Peyer's patch (tissue), 4 donors: ENCODE measurements around the gene CEP63. TPM values are rescaled to one million over a fixed set of nuclear protein-coding genes. Genes with fewer than 3 reads are reported as not detected.
"Not testable (repeated sequence)": the region's sequence is repeated elsewhere in the genome, so short reads cannot be mapped to it uniquely, and the experiment has no call there.

Experiments used
- DNase-seq, 3 donors: peaks; one replicate each; pipeline ENCODE4 v3.0.0-alpha.2; 2017 to 2019
- H3K27ac ChIP-seq, 4 donors: fragments of 200-600 bp; sonication (generic); one replicate each; pipeline ENCODE4 v1.5.1; 2016 to 2019
- H3K27me3 ChIP-seq, 2 donors: fragments of 200-600 bp; sonication (generic); one replicate each; pipeline ENCODE4 v1.5.1; 2019
- H3K36me3 ChIP-seq, 3 donors: fragments of 200-600 bp; sonication (generic); one replicate each; pipeline ENCODE4 v1.5.1; 2016 to 2019
- H3K4me1 ChIP-seq, 4 donors: fragments of 200-600 bp; sonication (generic); one replicate each; pipeline ENCODE4 v1.5.1; 2016 to 2019
- H3K4me3 ChIP-seq, 4 donors: fragments of 200-600 bp; sonication (generic); 1 replicate in 3 of 4; 2 replicates in 1 of 4; pipeline ENCODE4 v1.5.1; 2016 to 2019; ENCODE audit warnings: mild to moderate bottlenecking in 1 of 4
- H3K9me3 ChIP-seq, 4 donors: fragments of 200-600 bp; sonication (generic); one replicate each; pipeline ENCODE4 v1.5.1; 2016 to 2019; ENCODE audit warnings: mild to moderate bottlenecking in 1 of 4
- CTCF ChIP-seq, 6 experiments: fragments of 450-650 bp in 4 of 6; fragments of 200-600 bp in 2 of 6; sonication (generic) in 1 of 6; IDR thresholded peaks; one replicate each; pipeline ENCODE4 v1.5.1; 2017 to 2019; ENCODE audit warnings: antibody characterized with exemption in 6 of 6, mild to moderate bottlenecking in 3 of 6, moderate library complexity in 1 of 6
- POLR2A ChIP-seq, 2 donors: fragments of 450-650 bp; IDR thresholded peaks; one replicate each; pipeline ENCODE4 v1.5.1; 2017; ENCODE audit warnings: antibody characterized with exemption in 2 of 2, mild to moderate bottlenecking in 2 of 2, moderate library complexity in 2 of 2
- total RNA-seq, 4 donors: library from RNA; depleted of rRNA; stranded (reverse); fragments of >200 nt; gene quantifications; one replicate each; pipeline ENCODE4 v1.1.0, GENCODE V29; 2016

CEP63 gene
- total RNA-seq, 4 donors from 2014 or later = 13.3 to 67.7 (median 19.6) TPM

- no peak for DNase-seq
- H3K4me3 ChIP-seq = no peak overlapping the region
- peaks cover 0 to 35% (median 0%) of the 10 kb centered on the region in 3 donors for H3K36me3 ChIP-seq
- no peaks in the 10 kb centered on the region for H3K4me1 ChIP-seq
- H3K27ac ChIP-seq = no peak overlapping the region
- TF ChIP-seq POLR2A (IDR thresholded peaks at IDR 0.05) = no peak
- no peak for TF ChIP-seq CTCF (IDR thresholded peaks at IDR 0.05)
- no peaks in the 10 kb centered on the region for H3K27me3 ChIP-seq
- H3K9me3 ChIP-seq = no peaks in the 10 kb centered on the region
Measured at GRCh38 chr3:134542287-134542958, 56.6 kb downstream of the CEP63 start.

DNA sequence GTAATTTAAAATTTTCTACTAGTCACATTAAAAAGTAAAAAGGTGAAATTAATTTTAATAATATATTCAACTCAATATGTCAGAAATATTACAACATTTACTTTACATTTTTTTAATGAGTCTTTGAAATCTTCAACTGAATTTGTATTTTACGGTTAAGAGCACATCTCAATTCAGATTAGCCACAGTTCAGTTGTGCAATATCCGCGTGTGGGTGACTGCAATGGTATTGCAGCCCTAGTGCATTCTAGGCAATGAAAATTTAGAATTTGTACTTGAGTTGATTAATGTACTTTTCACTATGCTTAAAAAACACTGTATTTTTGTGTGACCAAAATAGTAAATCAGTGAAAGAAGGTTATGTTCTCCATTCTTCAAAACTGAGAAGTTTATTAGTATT, 57.3 kb downstream of the CEP63 start:
- H3K4me1 ChIP-seq = no peaks in the 10 kb centered on the region
- no peak overlapping the region for H3K4me3 ChIP-seq
- no peak overlapping the region for H3K27ac ChIP-seq
- no peaks in the 10 kb centered on the region for H3K9me3 ChIP-seq
- H3K27me3 ChIP-seq = no peaks in the 10 kb centered on the region
- TF ChIP-seq POLR2A (IDR thresholded peaks at IDR 0.05) = no peak
- TF ChIP-seq CTCF (IDR thresholded peaks at IDR 0.05) = no peak
- no peak for DNase-seq
- peaks cover 0 to 35% (median 0%) of the 10 kb centered on the region in 3 donors for H3K36me3 ChIP-seq

DNA sequence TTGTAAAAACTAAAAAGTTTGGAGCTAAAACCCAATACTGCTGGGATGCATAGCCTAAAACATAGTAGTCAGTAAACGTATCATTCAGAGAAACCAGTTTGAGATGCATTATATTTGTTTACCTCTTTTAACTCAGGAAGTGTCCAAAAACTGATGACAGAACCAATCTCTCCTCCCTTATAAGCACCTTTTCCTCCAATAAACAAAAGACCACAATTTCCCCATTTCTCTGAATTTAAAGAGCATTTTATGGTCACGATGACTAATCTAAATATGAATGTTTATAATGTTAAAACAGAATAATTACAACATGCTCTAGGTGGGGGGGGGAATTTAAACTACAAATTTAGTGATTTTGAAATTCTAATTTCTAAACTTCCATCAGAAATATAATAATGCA, 58.5 kb downstream of the CEP63 start:
- Histone ChIP-seq H3K36me3 (peaks cover 0 to 38% (median 0%) of the 10 kb centered on the region in 3 donors), H3K4me1 (no peaks in the 10 kb centered on the region), H3K4me3 (no peak overlapping the region), H3K27ac (no peak overlapping the region), H3K9me3 (no peaks in the 10 kb centered on the region), H3K27me3 (no peaks in the 10 kb centered on the region)
- TF ChIP-seq CTCF (IDR thresholded peaks at IDR 0.05) (no peak), POLR2A (IDR thresholded peaks at IDR 0.05) (no peak)
- DNase-seq = no peak

DNA sequence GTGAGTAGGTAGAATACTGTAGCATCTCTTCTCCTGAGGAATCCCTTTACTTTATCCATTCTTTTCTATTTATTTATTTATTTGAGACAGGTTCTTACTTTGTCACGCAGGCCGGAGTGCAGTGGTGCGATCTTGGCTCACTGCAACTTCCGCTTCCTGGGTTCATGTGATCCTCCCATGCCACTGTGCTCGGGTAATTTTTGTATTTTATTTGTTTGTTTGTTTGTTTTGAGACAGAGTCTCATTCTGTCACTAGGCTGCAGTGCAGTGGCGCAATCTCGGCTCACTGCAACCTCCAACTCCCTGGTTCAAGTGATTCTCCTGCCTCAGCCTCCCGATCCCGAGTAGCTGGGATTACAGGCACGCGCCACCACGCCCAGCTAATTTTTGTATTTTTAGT, 58.9 kb downstream of the CEP63 start:
- DNase-seq, H3K27ac ChIP-seq: not testable (repeated sequence)

DNA sequence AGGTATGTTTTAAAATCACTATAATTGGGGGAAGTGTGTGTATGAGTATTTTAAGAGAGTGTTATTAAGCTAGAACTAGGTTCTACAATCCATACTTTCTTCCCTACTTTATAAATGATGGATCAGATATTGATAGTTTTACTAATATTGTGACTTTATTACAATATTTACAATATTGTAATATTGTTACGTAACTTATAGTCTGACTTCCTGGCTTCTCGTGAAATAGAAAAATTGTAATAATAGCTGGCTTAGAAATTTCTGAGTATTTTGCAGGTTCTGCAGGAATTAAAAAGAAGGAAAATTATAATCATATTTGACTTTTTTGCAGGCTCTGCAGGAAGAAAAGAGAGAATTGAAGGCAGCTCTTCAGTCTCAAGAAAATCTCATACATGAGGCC, 60.0 kb downstream of the CEP63 start:
- Histone ChIP-seq H3K4me1 (no peaks in the 10 kb centered on the region), H3K27me3 (no peaks in the 10 kb centered on the region), H3K9me3 (no peaks in the 10 kb centered on the region), H3K36me3 (peaks cover 0 to 47% (median 0%) of the 10 kb centered on the region in 3 donors), H3K4me3 (no peak overlapping the region), H3K27ac (no peak overlapping the region)
- no peak for DNase-seq
- TF ChIP-seq POLR2A (IDR thresholded peaks at IDR 0.05) = no peak
- TF ChIP-seq CTCF (IDR thresholded peaks at IDR 0.05) = no peak

More for the DNA sequence above, 58.9 kb downstream of the CEP63 start:
- H3K27me3 ChIP-seq, H3K4me3 ChIP-seq, H3K9me3 ChIP-seq, H3K4me1 ChIP-seq: not testable (repeated sequence)
- peaks cover 0 to 42% (median 0%) of the 10 kb centered on the region in 3 donors for H3K36me3 ChIP-seq

DNA sequence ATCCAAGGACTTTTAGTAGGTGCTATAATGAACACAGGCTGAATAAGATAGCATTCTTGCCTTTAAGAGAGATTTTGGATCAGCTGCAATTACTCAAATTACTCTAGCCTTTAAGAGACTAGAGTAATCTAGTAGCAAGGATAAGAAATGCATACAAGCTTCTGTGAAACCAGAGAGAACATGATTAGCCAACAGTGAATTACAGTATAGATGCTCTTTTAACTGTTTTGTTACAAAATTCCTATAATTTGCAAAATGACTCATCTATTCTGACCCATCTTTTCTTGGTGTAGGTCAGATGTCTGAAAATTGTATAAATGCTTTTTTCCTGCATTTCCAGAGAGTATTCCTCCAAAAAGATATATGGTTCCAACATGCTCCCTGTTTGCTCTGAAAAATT, 66.9 kb downstream of the CEP63 start:
- peaks cover 0 to 49% (median 0%) of the 10 kb centered on the region in 3 donors for H3K36me3 ChIP-seq
- H3K27ac ChIP-seq = no peak overlapping the region
- no peak overlapping the region for H3K4me3 ChIP-seq
- H3K9me3 ChIP-seq = no peaks in the 10 kb centered on the region
- TF ChIP-seq POLR2A (IDR thresholded peaks at IDR 0.05) = no peak
- TF ChIP-seq CTCF (IDR thresholded peaks at IDR 0.05) = no peak
- no peaks in the 10 kb centered on the region for H3K27me3 ChIP-seq
- DNase-seq = no peak
- H3K4me1 ChIP-seq = no peaks in the 10 kb centered on the region
